PC-3 (cell line): ENCODE results near the gene PRKAB2.

Experiments
- CTCF ChIP-seq: fragments of 300-600 bp; sonication (generic); conservative IDR thresholded peaks from 2 replicates; pipeline ENCODE4 v1.5.1; 2017; ENCODE audit warnings: antibody characterized with exemption, low read depth, mild to moderate bottlenecking, low read length
- EZH2 ChIP-seq: fragments of 300-600 bp; sonication (generic); IDR thresholded peaks from one replicate; pipeline ENCODE4 v1.6.1; 2017; ENCODE audit warnings: antibody characterized with exemption, mild to moderate bottlenecking, low read length; ENCODE audit not compliant: unreplicated experiment

- TF ChIP-seq CTCF (no peak; the same call in 1 of the 2 replicates), EZH2 (no peak)
Measured at GRCh38 chr1:147156642-147157041, 15.6 kb downstream of the PRKAB2 start.
